HG03064 (cell line): ENCODE measurements around the gene REL.
A peak's percentile ranks its signal among the peaks of the same experiment; 100 is the strongest.
"Not testable (repeated sequence)": the region's sequence is repeated elsewhere in the genome, so short reads cannot be mapped to it uniquely, and the experiment has no call there.

Experiments
- ATAC-seq: cut with Tn5 transposase; IDR thresholded peaks from one replicate; pipeline ENCODE4 v1.9.1; 2021; ENCODE audit warnings: low read depth; ENCODE audit not compliant: unreplicated experiment

The REL gene

GRCh38 chr2:60881047-60881932 is at the start of gene REL:
Gene REL, plus strand, starts transcription at chr2:60881574. Its CDS starts 267 bp downstream, at chr2:60881841.
- peak; percentile 79 for ATAC-seq

- ATAC-seq, result no peak
These were observed 49.5 kb upstream of the REL start for GRCh38 chr2:60831921-60832320.

- ATAC-seq, result no peak
These were observed 48.8 kb upstream of the REL start for GRCh38 chr2:60832621-60833020.

- no peak for ATAC-seq
These were observed 47.1 kb upstream of the REL start for GRCh38 chr2:60834270-60834717.

DNA sequence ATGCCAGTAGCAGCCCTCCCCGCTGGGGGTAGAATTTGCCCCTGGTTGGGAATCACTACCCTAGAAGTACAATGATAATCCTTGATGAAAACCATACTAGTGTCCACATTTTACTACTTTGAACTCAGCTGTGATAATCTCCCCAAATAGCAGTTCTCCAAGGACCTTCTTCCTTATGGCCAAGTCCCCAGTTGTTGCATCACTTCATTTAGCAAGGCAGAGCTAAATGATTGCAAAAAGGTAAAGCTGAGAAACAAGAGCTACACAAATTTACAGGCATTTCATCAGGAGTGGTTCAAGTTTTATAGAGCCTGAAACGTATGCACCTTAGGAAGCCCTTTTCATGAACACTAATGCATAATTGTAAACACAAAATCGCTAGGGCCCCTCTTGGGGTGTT is 44.9 kb upstream of the REL start:
- no peak for ATAC-seq

GRCh38 chr2:60837123-60837522 is 44.3 kb upstream of the REL start:
- peak; percentile 26 for ATAC-seq

DNA sequence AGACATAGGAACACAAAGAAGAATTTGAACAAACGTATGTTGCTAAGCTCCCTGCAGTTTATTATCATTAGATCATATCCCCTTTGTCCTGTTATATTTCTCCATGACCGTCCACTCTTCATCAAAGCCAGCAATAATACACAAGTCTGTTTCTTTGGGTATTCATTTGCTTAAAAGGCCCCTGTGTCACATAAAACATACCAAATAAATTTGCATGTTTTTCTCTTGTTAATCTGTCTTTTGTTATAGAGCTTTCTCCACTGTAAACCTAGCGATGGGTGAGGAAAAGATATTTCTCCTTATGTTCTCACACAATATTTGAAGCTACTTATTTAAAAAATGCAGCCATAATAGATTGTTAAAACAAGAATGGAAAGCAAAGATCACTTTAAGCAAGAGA is 42.9 kb upstream of the REL start:
- no peak for ATAC-seq

GRCh38 chr2:60839126-60839813 is 42.1 kb upstream of the REL start:
- ATAC-seq, result peak; percentile 49

DNA sequence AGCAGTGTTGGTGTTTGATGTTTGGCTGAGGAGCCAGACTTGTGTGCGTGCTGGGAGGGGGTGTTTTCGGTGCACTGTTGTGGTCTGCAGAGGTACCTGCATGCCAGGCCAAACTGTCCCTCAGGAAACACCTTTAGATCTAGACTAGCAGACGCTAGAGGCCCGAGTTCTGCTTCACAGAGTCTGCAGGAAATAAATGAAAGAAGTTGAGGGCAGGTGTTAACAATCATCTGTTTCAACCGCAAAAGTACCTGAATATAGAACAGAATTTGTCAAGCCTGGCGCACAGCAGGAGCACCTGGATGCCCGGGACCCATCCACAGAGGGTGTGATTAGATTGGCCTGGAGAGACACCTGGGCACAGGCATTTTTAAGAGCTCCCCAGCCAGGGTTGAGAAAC is 40.5 kb upstream of the REL start:
- peak; percentile 56 for ATAC-seq

- ATAC-seq, result no peak
These were observed 38.4 kb upstream of the REL start for GRCh38 chr2:60843006-60843405.

DNA sequence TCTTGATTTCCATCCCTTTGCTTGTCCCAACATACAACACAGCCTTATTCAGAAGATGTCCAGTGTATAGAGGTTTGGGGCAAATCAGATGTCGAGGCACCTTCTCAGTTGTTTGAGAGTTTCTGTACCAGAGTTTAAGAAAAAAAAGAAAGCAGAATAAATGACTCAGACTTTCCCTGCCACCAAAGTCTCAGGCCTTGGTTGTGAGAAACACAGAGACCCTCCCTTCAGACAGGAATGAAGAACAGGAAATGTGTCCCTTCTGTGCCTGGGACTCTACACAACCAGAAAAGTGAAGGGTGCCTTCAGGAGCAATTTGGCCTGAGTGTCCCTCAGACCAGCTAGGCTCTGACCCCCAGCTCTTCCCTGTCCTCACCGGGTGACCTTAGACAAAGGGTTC is 37.3 kb upstream of the REL start:
- no peak for ATAC-seq

GRCh38 chr2:60847854-60848253 is 33.5 kb upstream of the REL start:
- ATAC-seq, result no peak

- no peak for ATAC-seq
These were observed 32.2 kb upstream of the REL start for GRCh38 chr2:60849187-60849586.

DNA sequence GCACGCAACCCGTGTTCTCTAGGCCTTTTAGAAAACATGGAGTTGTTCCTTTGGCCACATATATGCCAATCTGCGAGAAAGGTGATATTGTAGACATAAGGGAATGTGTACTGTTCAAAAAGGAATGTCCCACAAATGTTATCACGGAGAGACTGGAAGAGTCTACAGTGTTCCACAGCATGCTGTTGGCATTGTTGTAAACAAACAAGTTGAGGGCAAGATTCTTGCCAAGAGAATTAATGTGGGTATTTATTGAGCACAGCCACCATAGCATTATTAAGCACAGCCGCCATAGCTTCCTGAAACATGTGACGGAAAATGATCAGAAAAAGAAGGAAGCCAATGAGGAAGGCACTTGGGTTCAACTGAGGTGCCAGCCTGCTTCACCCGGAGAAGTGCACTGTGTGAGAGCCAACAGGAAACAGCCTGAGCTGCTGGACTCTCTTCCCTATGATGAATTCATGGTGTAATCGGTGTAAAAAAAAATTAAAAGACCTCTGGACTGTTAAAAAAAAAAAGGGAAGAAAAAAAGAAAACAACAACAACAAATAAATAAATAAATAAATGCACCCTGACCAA is 29.0 kb upstream of the REL start:
- no peak for ATAC-seq

GRCh38 chr2:60853531-60853930 is 27.8 kb upstream of the REL start:
- ATAC-seq, result no peak

DNA sequence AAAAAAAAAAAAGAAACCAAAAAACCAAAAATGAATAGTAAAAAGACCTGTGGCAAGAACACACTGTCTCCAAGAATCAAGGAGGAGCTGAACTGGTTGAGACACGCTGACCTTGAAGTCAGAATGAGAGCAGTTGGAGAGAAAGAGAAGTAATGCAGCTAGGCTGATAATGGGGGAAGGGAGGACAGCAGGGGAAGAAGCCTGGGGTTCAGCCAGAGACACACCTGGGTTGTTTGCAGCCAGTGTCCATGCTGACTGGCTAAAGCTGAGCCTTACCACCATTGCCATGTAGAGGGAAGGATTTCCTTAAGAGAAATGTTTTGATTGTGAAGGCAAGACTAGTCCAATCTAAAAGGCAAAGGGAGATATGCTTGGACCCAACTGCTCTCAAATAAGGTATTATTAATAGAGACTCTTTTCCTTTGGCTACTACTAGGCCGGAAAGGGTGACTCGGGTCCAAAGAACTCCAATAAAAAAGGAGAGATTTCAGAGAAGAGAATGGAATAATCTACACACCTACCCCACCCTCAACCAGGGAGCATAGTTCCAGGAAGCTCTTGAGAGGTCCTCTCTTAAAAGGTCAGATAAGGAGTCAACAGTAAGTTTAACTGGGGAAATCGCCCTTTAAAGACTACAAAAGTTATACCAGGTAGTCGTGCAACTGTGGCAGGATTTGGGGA is 25.2 kb upstream of the REL start:
- ATAC-seq, result no peak

- ATAC-seq, result no peak
These were observed 24.3 kb upstream of the REL start for GRCh38 chr2:60857056-60857455.

GRCh38 chr2:60858897-60859311 is 22.5 kb upstream of the REL start:
- ATAC-seq, result no peak

- ATAC-seq, result no peak
These were observed 19.6 kb upstream of the REL start for GRCh38 chr2:60861736-60862135.

DNA sequence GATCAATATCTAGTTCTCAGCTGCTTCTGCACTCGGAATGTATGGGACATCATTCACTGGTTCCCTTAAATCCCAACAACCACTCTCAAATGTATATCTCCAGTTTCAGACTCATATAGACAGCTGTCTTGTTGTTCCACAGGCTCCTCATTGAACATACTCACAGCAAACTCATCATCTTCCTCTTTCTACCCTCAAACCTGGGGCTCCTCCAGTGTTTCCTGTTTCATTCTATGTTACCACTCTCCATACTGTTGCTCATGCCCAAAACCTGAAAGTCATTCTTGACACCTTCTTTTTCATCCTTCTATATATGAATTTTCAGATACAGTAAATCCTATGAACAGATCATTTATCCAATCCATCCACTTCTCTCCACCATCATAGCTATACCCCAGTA is 18.7 kb upstream of the REL start:
- ATAC-seq, result no peak

DNA sequence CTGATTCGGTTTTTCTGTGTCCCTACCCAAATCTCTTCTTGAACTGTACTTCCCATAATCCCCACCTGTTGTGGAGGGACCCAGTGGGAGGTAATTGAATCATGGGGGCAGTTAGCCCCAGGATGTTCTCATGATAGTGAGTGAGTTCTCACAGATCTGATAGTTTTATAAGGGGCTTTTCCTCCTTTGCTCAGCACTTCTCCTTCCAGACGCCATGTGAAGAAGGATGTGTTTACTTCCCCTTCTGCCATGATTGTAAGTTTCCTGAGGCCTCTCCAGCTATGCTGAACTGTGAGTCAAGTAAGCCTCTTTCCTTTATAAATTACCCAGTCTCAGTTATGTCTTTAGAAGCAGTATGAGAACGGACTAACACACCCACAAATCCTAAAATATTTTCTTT is 16.0 kb upstream of the REL start:
- not testable (repeated sequence) for ATAC-seq
